ENCODE measurements around the gene SPESP1.

- TF ChIP-seq POLR2A (IDR thresholded peaks at IDR 0.05; ENCODE audit: low read length) (no peak), GATA1 (IDR thresholded peaks at IDR 0.05; ENCODE audit: low read depth, low read length) (no peak)
Measured at GRCh38 chr15:68962465-68962864, 32.1 kb downstream of the SPESP1 start.
